ENCODE results near the gene ZGLP1. TPM values are rescaled to one million over a fixed set of nuclear protein-coding genes. Genes with fewer than 3 reads are reported as not detected.

The ZGLP1 gene
- total and polyA plus RNA-seq, 4 experiments from 2014 or later, result 0.32 to 7.7 (median 7.1) TPM; not detected in 1

DNA sequence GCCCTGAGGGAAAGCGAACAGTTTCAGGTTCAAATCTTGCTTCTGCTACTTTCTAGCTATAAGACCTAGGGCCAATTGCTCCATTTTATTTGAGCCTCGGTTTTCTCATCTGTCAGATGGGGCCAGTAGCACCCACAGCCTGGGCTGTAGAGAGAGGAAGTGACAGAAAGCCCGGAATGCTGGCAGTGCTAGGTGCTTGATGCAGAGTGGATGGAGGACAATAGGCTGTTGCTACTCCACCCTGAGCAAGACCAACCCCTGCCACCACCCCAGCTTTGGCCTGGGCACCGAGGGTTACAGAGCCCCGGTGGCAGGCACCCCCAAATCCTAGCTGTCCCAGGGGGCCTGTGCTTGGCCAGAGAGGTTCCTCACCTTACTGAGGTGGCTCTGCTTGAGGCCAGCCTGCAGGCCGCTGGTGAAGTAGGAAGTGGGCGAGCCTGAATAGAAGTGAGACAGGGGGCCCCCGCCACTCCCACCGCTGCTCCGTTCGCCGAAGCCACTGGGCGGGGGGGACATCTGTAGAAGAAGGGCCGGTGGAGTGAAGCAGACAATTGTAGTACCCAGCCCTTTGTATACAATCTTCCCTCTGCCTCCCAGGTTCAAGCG, 8.3 kb upstream of the ZGLP1 start:
- H3K36me3 Mint-ChIP-seq, result peaks cover 15 to 35% of the 10 kb centered on the region in 2 donors
- H3K27me3 Mint-ChIP-seq, result no peaks in the 10 kb centered on the region
- Histone ChIP-seq H3K9me3 (ENCODE audit: control insufficient read depth in 1 of 2, low read length in 2 of 2) (no peaks in the 10 kb centered on the region), H3K4me1 (ENCODE audit: insufficient read depth, low read length) (peaks cover 17% of the 10 kb centered on the region), H3K27me3 (ENCODE audit: insufficient read depth, low read length) (no peaks in the 10 kb centered on the region), H3K4me3 (ENCODE audit: low read length in 2 of 2) (no peak overlapping the region), H3K27ac (ENCODE audit: low read depth, low read length) (no peak overlapping the region), H3K36me3 (ENCODE audit: insufficient read depth, low read length) (peaks cover 40% of the 10 kb centered on the region)
- ChIA-PET POLR2A (ENCODE audit: partially characterized antibody) (interaction anchor here (1.8 kb wide), 1 partner anchor 29 kb away, joined by 4 read pairs; the partner anchor contains the start of gene ICAM5), CTCF (ENCODE audit: partially characterized antibody) (interaction anchor here (1.0 kb wide), 1 partner anchor 11 kb away, joined by 3 read pairs; no protein-coding TSS in a partner anchor)
- no peak overlapping the region for H3K4me3 Mint-ChIP-seq
- intact Hi-C loops (cut with micrococcal nuclease), result no loop called here
- H3K9me3 Mint-ChIP-seq, result peaks cover 0 to 4% (median 0%) of the 10 kb centered on the region in 8 donors
- DNase-seq, result no peak
- H3K27ac Mint-ChIP-seq, result peak overlapping the region in 1 of 7 donors; percentile 57
- H3K4me1 Mint-ChIP-seq, result peaks cover 11 to 23% (median 13%) of the 10 kb centered on the region in 4 donors

DNA sequence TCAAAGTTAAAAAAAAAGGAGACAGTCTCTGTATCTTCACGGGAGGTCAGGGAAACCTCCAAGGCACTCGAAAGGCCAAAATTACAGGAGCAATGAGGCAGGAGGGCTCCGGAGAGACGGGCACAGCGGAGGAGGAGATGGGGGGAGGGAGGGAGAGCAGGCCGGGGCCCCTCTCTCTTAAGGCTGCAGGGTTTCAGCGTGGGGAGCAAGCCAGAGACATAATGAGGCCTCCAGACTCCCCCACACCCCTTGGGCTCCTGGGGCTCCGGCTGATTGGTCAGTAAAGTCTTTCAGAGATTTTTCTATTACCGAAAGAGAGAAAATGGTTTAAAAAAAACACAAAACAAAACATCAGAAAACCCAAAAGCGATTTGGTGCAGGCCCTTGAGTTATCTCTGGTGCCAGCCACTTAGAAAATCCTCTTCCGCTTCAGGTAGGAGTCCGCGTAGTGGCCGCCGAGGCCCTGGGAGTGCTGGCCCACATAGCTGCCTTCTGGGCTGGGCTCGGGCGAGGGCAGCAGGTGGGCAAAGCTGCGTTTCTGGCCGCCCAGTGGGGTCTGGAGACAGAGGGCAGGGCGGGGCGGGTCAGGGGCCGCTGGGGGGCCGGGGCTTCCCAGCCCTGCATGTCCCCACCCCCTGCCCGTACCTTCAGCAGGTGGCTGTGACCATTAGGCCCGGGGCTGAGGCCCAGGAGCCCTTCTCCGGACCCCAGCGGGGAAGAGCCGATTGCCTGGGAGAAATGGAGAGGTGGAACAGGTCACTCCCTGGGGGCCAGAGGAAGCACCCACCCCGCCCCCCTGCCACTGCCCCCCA, 7.6 kb upstream of the ZGLP1 start:
- peaks cover 15 to 34% of the 10 kb centered on the region in 2 donors for H3K36me3 Mint-ChIP-seq
- no peak for DNase-seq
- Histone ChIP-seq H3K4me3 (ENCODE audit: low read length in 2 of 2) (no peak overlapping the region), H3K27ac (ENCODE audit: low read depth, low read length) (no peak overlapping the region), H3K27me3 (ENCODE audit: insufficient read depth, low read length) (no peaks in the 10 kb centered on the region), H3K9me3 (ENCODE audit: control insufficient read depth in 1 of 2, low read length in 2 of 2) (no peaks in the 10 kb centered on the region), H3K36me3 (ENCODE audit: insufficient read depth, low read length) (peaks cover 33% of the 10 kb centered on the region), H3K4me1 (ENCODE audit: insufficient read depth, low read length) (peaks cover 17% of the 10 kb centered on the region)
- ChIA-PET CTCF (ENCODE audit: partially characterized antibody) (interaction anchor here (1.0 to 1.2 kb wide), 3 partner anchors 47 to 73 kb away, joined by 3 to 5 read pairs (median 4); partner anchors contain the start of gene ICAM1), POLR2A (ENCODE audit: partially characterized antibody) (interaction anchor here (0.7 to 3.2 kb wide), 4 partner anchors 16 to 28 kb away, joined by 3 to 13 read pairs (median 4); partner anchors contain the start of genes ICAM5 and RAVER1)
- H3K27ac Mint-ChIP-seq, result peak overlapping the region in 1 of 7 donors; percentile 83
- intact Hi-C loops (cut with micrococcal nuclease), result no loop called here
- peaks cover 0 to 4% (median 0%) of the 10 kb centered on the region in 8 donors for H3K9me3 Mint-ChIP-seq
- H3K4me1 Mint-ChIP-seq, result peaks cover 11 to 23% (median 13%) of the 10 kb centered on the region in 4 donors
- H3K4me3 Mint-ChIP-seq, result peak overlapping the region in 2 of 8 donors; percentile 4 to 25
- no peaks in the 10 kb centered on the region for H3K27me3 Mint-ChIP-seq

DNA sequence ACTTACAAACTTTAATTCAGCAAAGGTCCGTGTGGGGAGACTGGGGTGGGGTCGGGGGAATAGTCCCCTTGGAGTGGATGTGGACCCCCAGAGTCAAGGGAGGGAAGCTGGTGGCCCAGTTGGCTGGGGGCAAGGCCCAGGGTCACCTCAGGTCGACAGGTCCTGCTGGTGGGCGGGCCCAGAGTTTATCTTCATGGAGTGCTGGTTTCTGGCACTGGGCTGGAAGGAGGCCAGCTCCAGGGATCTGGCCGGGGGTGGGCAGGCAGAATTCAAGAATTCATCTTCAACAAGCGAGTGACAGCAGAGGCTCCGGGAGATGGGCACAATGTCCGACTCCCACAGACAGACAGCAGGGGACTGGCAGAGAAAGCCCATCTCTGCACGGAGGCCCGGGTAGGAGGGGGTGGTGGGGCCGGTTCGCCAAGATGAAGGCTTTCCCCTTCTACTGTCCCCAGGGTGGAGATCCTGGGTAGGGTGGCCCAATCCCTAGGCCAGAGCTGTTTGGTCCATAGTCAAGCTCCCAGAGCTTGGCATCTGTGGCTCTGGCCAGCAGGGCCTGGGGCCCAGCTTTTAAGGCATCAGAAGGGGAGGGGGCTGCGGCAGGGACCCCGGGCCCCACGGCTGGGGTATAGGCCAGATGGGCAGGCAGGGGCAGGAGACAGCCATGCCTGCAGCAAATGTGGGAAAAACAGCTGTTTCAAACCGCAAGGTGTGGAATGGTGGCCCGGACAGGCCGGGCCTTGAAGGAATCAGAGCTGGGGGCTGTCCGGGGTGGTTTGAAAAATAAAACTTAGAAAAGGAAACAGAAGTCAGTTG, 6.8 kb upstream of the ZGLP1 start:
- Histone ChIP-seq H3K4me1 (ENCODE audit: insufficient read depth, low read length) (peaks cover 17% of the 10 kb centered on the region), H3K4me3 (ENCODE audit: low read length in 2 of 2) (peak overlapping the region; percentile 57 to 93), H3K36me3 (ENCODE audit: insufficient read depth, low read length) (peaks cover 25% of the 10 kb centered on the region), H3K27ac (ENCODE audit: low read depth, low read length) (peak overlapping the region; percentile 52), H3K27me3 (ENCODE audit: insufficient read depth, low read length) (no peaks in the 10 kb centered on the region), H3K9me3 (ENCODE audit: control insufficient read depth in 1 of 2, low read length in 2 of 2) (no peaks in the 10 kb centered on the region)
- Mint-ChIP-seq H3K27me3 (no peaks in the 10 kb centered on the region), H3K4me3 (peak overlapping the region; percentile 55 to 97 (median 88)), H3K9me3 (peaks cover 0 to 2% (median 0%) of the 10 kb centered on the region in 8 donors), H3K4me1 (peaks cover 9 to 20% (median 11%) of the 10 kb centered on the region in 4 donors), H3K27ac (peak overlapping the region; percentile 72 to 95 (median 90)), H3K36me3 (peaks cover 10 to 28% of the 10 kb centered on the region in 2 donors)
- ChIA-PET POLR2A (ENCODE audit: partially characterized antibody) (interaction anchor here (0.7 to 3.2 kb wide), 4 partner anchors 17 to 46 kb away, joined by 3 to 13 read pairs (median 8); partner anchors contain the start of genes ICAM1, ICAM5 and RAVER1), CTCF (ENCODE audit: partially characterized antibody) (interaction anchor here (1.0 to 1.2 kb wide), 3 partner anchors 46 to 74 kb away, joined by 3 to 5 read pairs (median 4); partner anchors contain the start of gene ICAM1)
- intact Hi-C loops (cut with micrococcal nuclease), result loop anchor here (1.0 kb wide), 1 partner anchor 17 kb away; the partner anchor contains the start of gene RAVER1
- no peak for DNase-seq

DNA sequence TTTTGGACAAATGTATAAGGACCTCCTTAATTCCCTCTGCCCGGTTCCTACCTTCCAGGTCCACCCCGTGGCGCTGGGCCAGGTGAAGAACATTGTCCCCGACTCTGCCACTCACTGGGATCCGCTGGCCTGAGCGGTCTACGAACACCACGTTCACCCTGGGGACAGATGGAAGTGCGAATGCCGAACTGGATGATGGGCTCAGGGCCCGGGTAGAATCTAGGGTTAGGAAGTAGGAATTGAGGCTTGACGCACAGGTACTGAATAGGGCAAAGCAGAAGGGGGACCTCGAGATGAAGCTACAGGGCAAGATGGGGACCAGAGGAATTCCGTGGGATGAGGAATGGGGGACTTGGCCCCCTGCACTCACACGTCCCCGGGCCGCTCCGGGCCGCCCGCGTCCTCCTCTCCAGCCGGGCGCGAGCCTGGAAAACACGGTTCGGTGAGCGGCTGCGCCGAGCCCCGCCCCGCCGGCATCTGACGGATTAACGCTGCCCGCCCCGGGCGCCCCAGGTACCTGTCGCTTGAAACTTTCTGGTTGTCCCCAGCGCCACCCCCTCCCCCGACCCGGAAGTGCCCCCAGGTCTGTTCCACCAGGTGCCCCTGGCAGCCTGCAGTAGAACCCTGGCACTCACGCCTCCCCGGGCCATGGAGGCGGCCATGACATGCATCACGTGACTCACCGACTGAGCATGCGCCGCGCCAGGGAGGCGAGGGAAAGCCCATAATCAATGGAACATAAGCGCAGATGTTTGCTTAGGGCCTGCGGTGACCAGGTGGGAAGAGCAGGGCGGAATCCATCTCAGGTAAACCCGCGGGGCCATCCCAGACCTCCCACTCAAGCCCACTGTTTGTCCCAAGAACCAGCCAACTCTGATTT, 6.0 kb upstream of the ZGLP1 start, which contains the start of gene FDX2:
Gene FDX2, minus strand, starts transcription at position 681 of the 880 bp plus-strand sequence. Its CDS starts 19 bp downstream, at position 662.
- Mint-ChIP-seq H3K36me3 (peaks cover 10 to 28% of the 10 kb centered on the region in 2 donors), H3K27ac (peak within 1 kb of the TSS; percentile 72 to 95 (median 90)), H3K9me3 (peaks cover 0 to 2% (median 0%) of the 10 kb centered on the region in 8 donors), H3K4me3 (peak within 1 kb of the TSS; percentile 79 to 97 (median 90)), H3K4me1 (peaks cover 9 to 20% (median 11%) of the 10 kb centered on the region in 4 donors), H3K27me3 (no peaks in the 10 kb centered on the region)
- Histone ChIP-seq H3K4me1 (ENCODE audit: insufficient read depth, low read length) (peaks cover 17% of the 10 kb centered on the region), H3K36me3 (ENCODE audit: insufficient read depth, low read length) (peaks cover 18% of the 10 kb centered on the region), H3K27ac (ENCODE audit: low read depth, low read length) (peak within 1 kb of the TSS; percentile 52), H3K9me3 (ENCODE audit: control insufficient read depth in 1 of 2, low read length in 2 of 2) (no peaks in the 10 kb centered on the region), H3K27me3 (ENCODE audit: insufficient read depth, low read length) (no peaks in the 10 kb centered on the region), H3K4me3 (ENCODE audit: low read length in 2 of 2) (peak within 1 kb of the TSS; percentile 57 to 93)
- ChIA-PET CTCF (ENCODE audit: partially characterized antibody) (interaction anchor here (0.5 to 1.5 kb wide), 4 partner anchors 24 to 238 kb away, joined by 3 to 5 read pairs (median 4); no protein-coding TSS in a partner anchor), POLR2A (ENCODE audit: partially characterized antibody) (interaction anchor here (1.0 to 3.2 kb wide), 4 partner anchors 10 to 45 kb away, joined by 3 to 13 read pairs (median 8); partner anchors contain the start of genes ICAM1 and RAVER1)
- peak; percentile 83 to 93 (median 85) for DNase-seq
- intact Hi-C loops (cut with micrococcal nuclease), result loop anchor here (1.0 kb wide), 1 partner anchor 18 kb away; the partner anchor contains the start of gene RAVER1

DNA sequence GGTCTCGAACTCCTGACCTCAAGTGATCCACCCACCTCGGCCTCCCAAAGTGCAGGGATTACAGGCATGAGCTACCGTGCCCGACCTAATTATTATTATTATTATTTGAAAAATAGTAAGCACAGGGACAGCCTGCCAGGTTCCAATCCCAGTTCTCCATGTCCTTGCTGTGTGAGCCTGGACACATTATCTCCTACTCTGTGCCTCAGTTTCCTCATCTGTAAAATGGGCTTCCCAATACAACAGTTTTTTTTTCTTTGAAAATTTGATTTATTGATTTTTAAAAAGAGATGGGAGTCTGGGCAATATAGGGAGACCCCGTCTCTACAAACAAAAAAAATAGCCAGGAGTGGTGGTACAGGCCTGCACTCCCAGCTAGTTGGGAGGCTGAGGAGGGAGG, 3.3 kb downstream of the ZGLP1 start:
- H3K4me3 Mint-ChIP-seq, result no peak overlapping the region
- no peaks in the 10 kb centered on the region for H3K9me3 Mint-ChIP-seq
- H3K27me3 Mint-ChIP-seq, result no peaks in the 10 kb centered on the region
- Histone ChIP-seq H3K27me3 (ENCODE audit: insufficient read depth, low read length) (no peaks in the 10 kb centered on the region), H3K4me1 (ENCODE audit: insufficient read depth, low read length) (no peaks in the 10 kb centered on the region), H3K4me3 (ENCODE audit: low read length in 2 of 2) (no peak overlapping the region), H3K36me3 (ENCODE audit: insufficient read depth, low read length) (no peaks in the 10 kb centered on the region), H3K9me3 (ENCODE audit: control insufficient read depth in 1 of 2, low read length in 2 of 2) (no peaks in the 10 kb centered on the region), H3K27ac (ENCODE audit: low read depth, low read length) (no peak overlapping the region)
- H3K36me3 Mint-ChIP-seq, result peaks cover 0 to 4% of the 10 kb centered on the region in 2 donors
- intact Hi-C loops (cut with micrococcal nuclease), result no loop called here
- ChIA-PET CTCF (ENCODE audit: partially characterized antibody) (interaction anchor here (1.0 to 1.3 kb wide), 3 partner anchors 8 to 79 kb away, joined by 3 read pairs; no protein-coding TSS in a partner anchor), POLR2A (ENCODE audit: partially characterized antibody) (interaction anchor here (1.6 kb wide), 1 partner anchor 13 kb away, joined by 3 read pairs; no protein-coding TSS in a partner anchor)
- no peak for DNase-seq
- no peak overlapping the region for H3K27ac Mint-ChIP-seq
- no peaks in the 10 kb centered on the region for H3K4me1 Mint-ChIP-seq
